Trophoblast cell (in vitro differentiated cells and primary cell): Measurements from ENCODE around the gene TET2.

Experiments used
- DNase-seq, 2 donors: peaks; one replicate each; pipeline ENCODE4 v3.0.0-alpha.2; 2016
- H2AFZ ChIP-seq: 2 replicates; pipeline ENCODE4 v1.6.1; 2013; ENCODE audit warnings: low read length, moderate library complexity, mild to moderate bottlenecking; ENCODE audit not compliant: insufficient read depth, poor library complexity
- H2AK5ac ChIP-seq: 2 replicates; pipeline ENCODE4 v1.6.1; 2013; ENCODE audit warnings: mild to moderate bottlenecking, low read length
- H2BK120ac ChIP-seq: 2 replicates; pipeline ENCODE4 v1.6.1; 2013; ENCODE audit warnings: low read length, mild to moderate bottlenecking, moderate library complexity; ENCODE audit not compliant: insufficient read depth, poor library complexity
- H2BK12ac ChIP-seq: 2 replicates; pipeline ENCODE4 v1.6.1; 2013; ENCODE audit warnings: mild to moderate bottlenecking, low read length, moderate library complexity
- H2BK5ac ChIP-seq: 2 replicates; pipeline ENCODE4 v1.6.1; 2013; ENCODE audit warnings: low read length, low read depth, moderate library complexity, mild to moderate bottlenecking; ENCODE audit not compliant: poor library complexity
- H3K14ac ChIP-seq: 2 replicates; pipeline ENCODE4 v1.6.1; 2013; ENCODE audit warnings: mild to moderate bottlenecking, low read length
- H3K18ac ChIP-seq: 2 replicates; pipeline ENCODE4 v1.6.1; 2013; ENCODE audit warnings: mild to moderate bottlenecking, low read length
- H3K23ac ChIP-seq: 2 replicates; pipeline ENCODE4 v1.6.1; 2013; ENCODE audit warnings: low read length
- H3K27ac ChIP-seq: 2 replicates; pipeline ENCODE4 v1.5.1; 2013; ENCODE audit warnings: low read depth, mild to moderate bottlenecking, inconsistent platforms, low read length, moderate library complexity
- H3K27me3 ChIP-seq: 2 replicates; pipeline ENCODE4 v1.6.1; 2013; ENCODE audit warnings: inconsistent platforms, mild to moderate bottlenecking, low read length, moderate library complexity; ENCODE audit not compliant: insufficient read depth
- H3K36me3 ChIP-seq, 2 experiments: 1 replicate in 1 of 2; 2 replicates in 1 of 2; pipeline ENCODE4 v1.6.1; 2013; ENCODE audit warnings: low read length in 2 of 2, mild to moderate bottlenecking in 2 of 2, moderate library complexity in 1 of 2; ENCODE audit not compliant: insufficient read depth in 2 of 2, control insufficient read depth in 1 of 2
- H3K4ac ChIP-seq: 2 replicates; pipeline ENCODE4 v1.6.1; 2013; ENCODE audit warnings: low read depth, mild to moderate bottlenecking, low read length, moderate library complexity
- H3K4me1 ChIP-seq, 2 experiments: 1 replicate in 1 of 2; 2 replicates in 1 of 2; pipeline ENCODE4 v1.6.1; 2013; ENCODE audit warnings: low read length in 2 of 2, mild to moderate bottlenecking in 2 of 2, moderate library complexity in 1 of 2; ENCODE audit not compliant: insufficient read depth in 2 of 2, control insufficient read depth in 1 of 2
- H3K4me2 ChIP-seq: 2 replicates; pipeline ENCODE4 v1.6.1; 2013; ENCODE audit warnings: inconsistent platforms, mild to moderate bottlenecking, low read length, moderate library complexity
- H3K4me3 ChIP-seq: 2 replicates; pipeline ENCODE4 v1.5.1; 2013; ENCODE audit warnings: mild to moderate bottlenecking, low read depth, low read length, inconsistent platforms
- H3K79me1 ChIP-seq: one replicate; pipeline ENCODE4 v1.6.1; 2013; ENCODE audit warnings: low read length
- H3K79me2 ChIP-seq: 2 replicates; pipeline ENCODE4 v1.6.1; 2013; ENCODE audit warnings: low read length, mild to moderate bottlenecking; ENCODE audit not compliant: control insufficient read depth, insufficient read depth, poor library complexity
- H3K9ac ChIP-seq: 2 replicates; pipeline ENCODE4 v1.6.1; 2013; ENCODE audit warnings: mild to moderate bottlenecking, low read length
- H3K9me3 ChIP-seq: 2 replicates; pipeline ENCODE4 v1.6.1; 2013; ENCODE audit warnings: low read depth, mild to moderate bottlenecking, control low read depth, inconsistent platforms, low read length; ENCODE audit not compliant: insufficient read depth
- H4K12ac ChIP-seq: 2 replicates; pipeline ENCODE4 v1.6.1; 2013; ENCODE audit warnings: low read depth, mild to moderate bottlenecking, low read length, moderate library complexity
- H4K8ac ChIP-seq: 2 replicates; pipeline ENCODE4 v1.6.1; 2013; ENCODE audit warnings: low read depth, mild to moderate bottlenecking, low read length, moderate library complexity
- H4K91ac ChIP-seq: one replicate; pipeline ENCODE4 v1.6.1; 2013; ENCODE audit warnings: low read depth, mild to moderate bottlenecking, low read length, moderate library complexity
- WGBS: extraction: QIAGEN DNeasy Blood & Tissue Kit; methylation state at CpG from one replicate; pipeline ENCODE4 v1.1.7; 2013; ENCODE audit warnings: missing lambda C conversion rate; ENCODE audit not compliant: insufficient read length, insufficient coverage; ENCODE audit errors: extremely low coverage; 5-methylcytosine and 5-hydroxymethylcytosine counted together

The TET2 gene

GRCh38 chr4:105288121-105288520 lies 141.4 kb downstream of the TET2 start:
- Histone ChIP-seq H3K27ac (no peak overlapping the region), H3K18ac (no peak overlapping the region), H2BK12ac (no peak overlapping the region), H2AFZ (no peak overlapping the region), H4K12ac (no peak overlapping the region), H2AK5ac (no peak overlapping the region), H3K9ac (no peak overlapping the region), H3K4ac (no peak overlapping the region), H4K8ac (no peak overlapping the region), H3K36me3 (no peaks in the 10 kb centered on the region), H2BK5ac (no peak overlapping the region), H3K79me1 (no peaks in the 10 kb centered on the region), H3K14ac (no peak overlapping the region), H3K4me2 (no peak overlapping the region), H3K79me2 (no peaks in the 10 kb centered on the region), H4K91ac (no peak overlapping the region), H3K4me3 (no peak overlapping the region), H3K27me3 (no peaks in the 10 kb centered on the region), H3K4me1 (no peaks in the 10 kb centered on the region), H3K23ac (no peak overlapping the region), H3K9me3 (no peaks in the 10 kb centered on the region), H2BK120ac (no peak overlapping the region)
- no CpG with 5 or more reads among the region's 2 CpGs for WGBS
- no peak for DNase-seq

- no peak for DNase-seq
- Histone ChIP-seq H3K27me3 (no peaks in the 10 kb centered on the region), H4K12ac (no peak overlapping the region), H3K18ac (no peak overlapping the region), H2BK12ac (no peak overlapping the region), H4K8ac (no peak overlapping the region), H3K79me1 (no peaks in the 10 kb centered on the region), H2BK5ac (no peak overlapping the region), H3K4me3 (no peak overlapping the region), H4K91ac (no peak overlapping the region), H3K9me3 (no peaks in the 10 kb centered on the region), H2AFZ (no peak overlapping the region), H3K4ac (no peak overlapping the region), H3K9ac (no peak overlapping the region), H3K23ac (no peak overlapping the region), H3K27ac (no peak overlapping the region), H3K36me3 (no peaks in the 10 kb centered on the region), H2BK120ac (no peak overlapping the region), H3K79me2 (no peaks in the 10 kb centered on the region), H3K4me2 (no peak overlapping the region), H2AK5ac (no peak overlapping the region), H3K14ac (no peak overlapping the region), H3K4me1 (no peaks in the 10 kb centered on the region)
- WGBS: no CpG with 5 or more reads among the region's 3 CpGs
Measured at GRCh38 chr4:105291925-105292324, 145.2 kb downstream of the TET2 start.

GRCh38 chr4:105293360-105293759 lies 146.7 kb downstream of the TET2 start:
- H3K9ac ChIP-seq: peak overlapping the region; percentile 80
- H2BK12ac ChIP-seq: no peak overlapping the region
- H2AFZ ChIP-seq: no peak overlapping the region
- no peak overlapping the region for H3K18ac ChIP-seq
- DNase-seq: no peak
- no peaks in the 10 kb centered on the region for H3K9me3 ChIP-seq
- no peak overlapping the region for H4K8ac ChIP-seq
- no peak overlapping the region for H3K14ac ChIP-seq
- H3K4ac ChIP-seq: no peak overlapping the region
- no peak overlapping the region for H3K4me2 ChIP-seq
- no peak overlapping the region for H2BK5ac ChIP-seq
- no peaks in the 10 kb centered on the region for H3K4me1 ChIP-seq
- H3K79me2 ChIP-seq: no peaks in the 10 kb centered on the region
- H3K27ac ChIP-seq: no peak overlapping the region
- H3K79me1 ChIP-seq: no peaks in the 10 kb centered on the region
- H3K4me3 ChIP-seq: no peak overlapping the region
- H2AK5ac ChIP-seq: no peak overlapping the region
- no peaks in the 10 kb centered on the region for H3K27me3 ChIP-seq
- no peaks in the 10 kb centered on the region for H3K36me3 ChIP-seq
- H4K91ac ChIP-seq: no peak overlapping the region
- peak overlapping the region; percentile 90 for H3K23ac ChIP-seq
- no peak overlapping the region for H4K12ac ChIP-seq
- no peak overlapping the region for H2BK120ac ChIP-seq

GRCh38 chr4:105296672-105297071 lies 150.0 kb downstream of the TET2 start:
- no CpG with 5 or more reads among the region's 6 CpGs for WGBS
- H2BK5ac ChIP-seq: no peak overlapping the region
- no peaks in the 10 kb centered on the region for H3K79me2 ChIP-seq

More at GRCh38 chr4:105296672-105297071, 150.0 kb downstream of the TET2 start:
- no peak overlapping the region for H3K4ac ChIP-seq
- no peak overlapping the region for H4K12ac ChIP-seq
- H3K4me2 ChIP-seq: no peak overlapping the region
- H2BK120ac ChIP-seq: no peak overlapping the region
- no peaks in the 10 kb centered on the region for H3K27me3 ChIP-seq
- no peak overlapping the region for H2AK5ac ChIP-seq
- H3K36me3 ChIP-seq: no peaks in the 10 kb centered on the region
- no peak overlapping the region for H3K14ac ChIP-seq
- H3K23ac ChIP-seq: no peak overlapping the region
- no peak overlapping the region for H3K27ac ChIP-seq
- H3K79me1 ChIP-seq: no peaks in the 10 kb centered on the region
- no peak overlapping the region for H3K18ac ChIP-seq
- DNase-seq: no peak
- H3K9me3 ChIP-seq: no peaks in the 10 kb centered on the region
- no peak overlapping the region for H4K91ac ChIP-seq
- H2AFZ ChIP-seq: no peak overlapping the region
- H2BK12ac ChIP-seq: no peak overlapping the region
- no peak overlapping the region for H3K4me3 ChIP-seq
- H3K4me1 ChIP-seq: no peaks in the 10 kb centered on the region
- H3K9ac ChIP-seq: no peak overlapping the region
- no peak overlapping the region for H4K8ac ChIP-seq
